ENCODE results near the gene SPECC1. TPM values are rescaled to one million over a fixed set of nuclear protein-coding genes. Genes with fewer than 3 reads are reported as not detected.

Gene SPECC1
- total and polyA plus RNA-seq, 9 of the 15 experiments (the other 6 are each of a cell fraction or from before 2014, with no cell fraction given), result 2.4 to 19.6 (median 14.7) TPM

GRCh38 chr17:20059728-20060188, 50.6 kb downstream of the SPECC1 start (continued):
- TF ChIP-seq CHD7 (IDR thresholded peaks at IDR 0.05; ENCODE audit: low read depth, low read length) (no peak), ZKSCAN8 (CRISPR knock-in tag; IDR thresholded peaks at IDR 0.05) (no peak), NCOR1 (IDR thresholded peaks at IDR 0.05) (peak; percentile 15; the same call in 1 of the 2 replicates), PRMT5 (CRISPR knock-in tag; IDR thresholded peaks at IDR 0.05) (no peak), ARID4B (CRISPR knock-in tag; IDR thresholded peaks at IDR 0.05) (no peak), MYNN (IDR thresholded peaks at IDR 0.05) (no peak), MYNN (CRISPR knock-in tag; IDR thresholded peaks at IDR 0.05) (no peak), ZFP30 (CRISPR knock-in tag; IDR thresholded peaks at IDR 0.05; ENCODE audit: borderline replicate concordance) (no peak), ZNF253 (CRISPR knock-in tag; conservative IDR thresholded peaks at IDR 0.05) (no peak), ZNF717 (CRISPR knock-in tag; IDR thresholded peaks at IDR 0.05) (no peak), E2F5 (CRISPR knock-in tag; IDR thresholded peaks at IDR 0.05) (no peak), SOX6 (IDR thresholded peaks at IDR 0.05) (peak; percentile 84), SNIP1 (IDR thresholded peaks at IDR 0.05; ENCODE audit: low read depth) (no peak), DPF2 (IDR thresholded peaks at IDR 0.05) (peak; percentile 77)
